ENCODE results near the gene ANKS3.

DNA sequence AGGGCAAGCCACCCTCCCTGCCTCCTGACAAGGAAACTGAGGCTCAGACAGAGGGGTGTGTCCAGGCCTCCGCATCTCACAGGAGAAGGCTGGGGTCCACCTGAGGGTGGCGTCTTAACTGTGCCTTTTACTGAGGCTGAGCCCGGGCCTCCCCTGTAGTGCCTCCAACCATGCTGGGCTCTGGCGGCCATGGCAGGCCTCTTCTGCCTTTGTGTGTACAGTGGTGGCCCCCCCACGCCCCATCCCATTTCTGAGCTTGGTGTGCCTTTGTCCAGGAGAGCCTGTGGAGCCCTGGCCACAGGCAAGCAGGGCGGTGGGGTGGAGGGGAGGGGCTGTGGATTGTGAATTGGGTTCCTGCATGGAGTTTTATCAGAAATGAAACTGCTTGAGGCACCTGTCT lies 78.3 kb downstream of the ANKS3 start:
- TF ChIP-seq EP300 (IDR thresholded peaks at IDR 0.05; ENCODE audit: borderline replicate concordance): no peak
- TF ChIP-seq, protein P1, sequence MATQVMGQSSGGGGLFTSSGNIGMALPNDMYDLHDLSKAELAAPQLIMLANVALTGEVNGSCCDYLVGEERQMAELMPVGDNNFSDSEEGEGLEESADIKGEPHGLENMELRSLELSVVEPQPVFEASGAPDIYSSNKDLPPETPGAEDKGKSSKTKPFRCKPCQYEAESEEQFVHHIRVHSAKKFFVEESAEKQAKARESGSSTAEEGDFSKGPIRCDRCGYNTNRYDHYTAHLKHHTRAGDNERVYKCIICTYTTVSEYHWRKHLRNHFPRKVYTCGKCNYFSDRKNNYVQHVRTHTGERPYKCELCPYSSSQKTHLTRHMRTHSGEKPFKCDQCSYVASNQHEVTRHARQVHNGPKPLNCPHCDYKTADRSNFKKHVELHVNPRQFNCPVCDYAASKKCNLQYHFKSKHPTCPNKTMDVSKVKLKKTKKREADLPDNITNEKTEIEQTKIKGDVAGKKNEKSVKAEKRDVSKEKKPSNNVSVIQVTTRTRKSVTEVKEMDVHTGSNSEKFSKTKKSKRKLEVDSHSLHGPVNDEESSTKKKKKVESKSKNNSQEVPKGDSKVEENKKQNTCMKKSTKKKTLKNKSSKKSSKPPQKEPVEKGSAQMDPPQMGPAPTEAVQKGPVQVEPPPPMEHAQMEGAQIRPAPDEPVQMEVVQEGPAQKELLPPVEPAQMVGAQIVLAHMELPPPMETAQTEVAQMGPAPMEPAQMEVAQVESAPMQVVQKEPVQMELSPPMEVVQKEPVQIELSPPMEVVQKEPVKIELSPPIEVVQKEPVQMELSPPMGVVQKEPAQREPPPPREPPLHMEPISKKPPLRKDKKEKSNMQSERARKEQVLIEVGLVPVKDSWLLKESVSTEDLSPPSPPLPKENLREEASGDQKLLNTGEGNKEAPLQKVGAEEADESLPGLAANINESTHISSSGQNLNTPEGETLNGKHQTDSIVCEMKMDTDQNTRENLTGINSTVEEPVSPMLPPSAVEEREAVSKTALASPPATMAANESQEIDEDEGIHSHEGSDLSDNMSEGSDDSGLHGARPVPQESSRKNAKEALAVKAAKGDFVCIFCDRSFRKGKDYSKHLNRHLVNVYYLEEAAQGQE (IDR thresholded peaks at IDR 0.05; ENCODE audit: low read depth): no peak
- TF ChIP-seq EGR1 (IDR thresholded peaks at IDR 0.05): no peak
- TF ChIP-seq ZBTB7A (IDR thresholded peaks at IDR 0.05; ENCODE audit: low read depth): no peak
- no peak for TF ChIP-seq CREB1 (IDR thresholded peaks at IDR 0.05; ENCODE audit: low read depth)
- no peak for TF ChIP-seq CEBPB (IDR thresholded peaks at IDR 0.05)
- no peak for TF ChIP-seq RAD21 (IDR thresholded peaks at IDR 0.05; ENCODE audit: low read depth)
- no peak for TF ChIP-seq TAF1 (IDR thresholded peaks at IDR 0.05; ENCODE audit: low read depth)
- TF ChIP-seq, protein P2, sequence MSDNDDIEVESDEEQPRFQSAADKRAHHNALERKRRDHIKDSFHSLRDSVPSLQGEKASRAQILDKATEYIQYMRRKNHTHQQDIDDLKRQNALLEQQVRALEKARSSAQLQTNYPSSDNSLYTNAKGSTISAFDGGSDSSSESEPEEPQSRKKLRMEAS (IDR thresholded peaks at IDR 0.05): no peak
- TF ChIP-seq FOXM1 (IDR thresholded peaks at IDR 0.05; ENCODE audit: borderline replicate concordance, low read depth): no peak
